ENCODE data around the gene SRR.

DNA sequence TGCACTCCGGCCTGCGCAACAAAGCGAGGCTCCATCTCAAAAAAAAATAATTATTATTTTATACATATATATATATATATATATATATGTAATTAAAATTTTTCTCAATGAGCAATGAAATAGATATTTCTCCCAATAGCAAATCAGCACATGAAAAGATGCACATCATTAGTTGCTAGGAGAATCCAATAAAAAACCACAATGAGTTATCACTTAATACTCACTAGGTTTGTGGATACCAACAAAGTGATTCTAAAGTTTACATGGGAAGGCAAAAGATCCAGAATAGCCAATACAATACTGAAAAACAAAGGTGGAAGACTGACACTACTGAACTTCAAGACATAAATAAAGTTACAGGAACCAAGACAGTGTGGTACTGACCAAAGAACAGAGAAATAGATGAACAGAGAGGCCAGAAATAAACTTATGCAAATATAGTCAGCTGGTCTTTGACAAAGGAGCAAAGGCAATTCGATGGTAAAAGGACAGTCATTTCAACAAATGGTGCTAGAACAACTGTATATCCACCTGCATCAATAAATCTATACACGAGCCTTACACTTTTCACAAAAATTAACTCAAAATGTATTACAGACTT lies 13.8 kb upstream of the SRR start:
- TF ChIP-seq, protein P1, sequence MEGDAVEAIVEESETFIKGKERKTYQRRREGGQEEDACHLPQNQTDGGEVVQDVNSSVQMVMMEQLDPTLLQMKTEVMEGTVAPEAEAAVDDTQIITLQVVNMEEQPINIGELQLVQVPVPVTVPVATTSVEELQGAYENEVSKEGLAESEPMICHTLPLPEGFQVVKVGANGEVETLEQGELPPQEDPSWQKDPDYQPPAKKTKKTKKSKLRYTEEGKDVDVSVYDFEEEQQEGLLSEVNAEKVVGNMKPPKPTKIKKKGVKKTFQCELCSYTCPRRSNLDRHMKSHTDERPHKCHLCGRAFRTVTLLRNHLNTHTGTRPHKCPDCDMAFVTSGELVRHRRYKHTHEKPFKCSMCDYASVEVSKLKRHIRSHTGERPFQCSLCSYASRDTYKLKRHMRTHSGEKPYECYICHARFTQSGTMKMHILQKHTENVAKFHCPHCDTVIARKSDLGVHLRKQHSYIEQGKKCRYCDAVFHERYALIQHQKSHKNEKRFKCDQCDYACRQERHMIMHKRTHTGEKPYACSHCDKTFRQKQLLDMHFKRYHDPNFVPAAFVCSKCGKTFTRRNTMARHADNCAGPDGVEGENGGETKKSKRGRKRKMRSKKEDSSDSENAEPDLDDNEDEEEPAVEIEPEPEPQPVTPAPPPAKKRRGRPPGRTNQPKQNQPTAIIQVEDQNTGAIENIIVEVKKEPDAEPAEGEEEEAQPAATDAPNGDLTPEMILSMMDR (conservative IDR thresholded peaks at IDR 0.05) = no peak
- TF ChIP-seq ZFX (IDR thresholded peaks at IDR 0.05) = no peak
